ENCODE results near the gene CACNA1C.

DNA sequence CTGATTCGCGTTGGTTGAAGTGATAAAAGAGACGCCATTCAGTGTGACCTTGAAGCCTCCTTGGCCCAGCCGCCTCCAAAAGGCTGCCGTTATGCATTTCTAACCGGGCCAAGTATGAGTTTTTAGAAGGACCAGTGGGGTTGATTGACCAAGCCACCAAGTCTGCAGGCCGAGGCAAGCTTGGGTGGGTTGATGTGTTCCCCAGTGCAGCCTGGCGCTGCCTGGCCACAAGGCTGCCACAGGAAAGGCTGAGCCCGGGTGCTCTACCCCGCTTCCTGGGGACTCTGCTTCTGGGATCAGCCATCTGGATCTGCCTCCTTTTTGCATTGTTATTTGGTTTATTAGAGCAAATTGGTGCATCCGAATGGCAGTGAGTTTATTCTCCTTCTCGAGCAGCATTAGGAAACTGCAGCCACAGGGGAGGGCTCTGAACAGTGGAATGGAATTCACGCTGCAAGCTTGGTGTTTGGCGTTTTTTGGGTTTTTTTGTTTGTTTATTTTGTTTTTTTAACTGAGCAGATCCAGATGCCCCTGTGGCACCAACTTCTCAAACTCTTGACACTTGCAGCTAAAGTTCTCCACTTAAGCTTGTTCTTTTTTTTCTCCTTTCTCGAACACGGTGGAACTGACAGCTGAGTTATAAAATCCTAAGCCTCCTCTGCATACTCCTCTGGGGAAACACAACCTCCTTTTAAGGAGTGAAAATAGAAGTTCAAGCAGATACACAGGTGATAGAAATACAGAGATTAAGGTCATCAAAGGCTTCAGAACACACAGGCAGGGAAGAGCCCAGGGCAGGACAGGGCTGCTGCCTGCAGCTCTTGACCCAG is 596.6 kb downstream of the CACNA1C start:
- no peak for TF ChIP-seq CTCF (conservative IDR thresholded peaks at IDR 0.05 in 1 of 2, IDR thresholded peaks at IDR 0.05 in 1 of 2; ENCODE audit: extremely low read depth in 1 of 2, insufficient read depth in 1 of 2, low read depth in 1 of 2, low read length in 2 of 2)
- no peak for TF ChIP-seq EZH2 (IDR thresholded peaks at IDR 0.05; ENCODE audit: borderline replicate concordance, low read length)
